GM18868 (cell line): ENCODE data around the gene CRTAP.
"Not testable (repeated sequence)": the region's sequence is repeated elsewhere in the genome, so short reads cannot be mapped to it uniquely, and the experiment has no call there.

Experiments
- ATAC-seq: cut with Tn5 transposase; IDR thresholded peaks from one replicate; pipeline ENCODE4 v1.9.1; 2021; ENCODE audit warnings: mild to moderate bottlenecking, moderate library complexity; ENCODE audit not compliant: unreplicated experiment

Gene CRTAP

GRCh38 chr3:33173103-33173502, 59.3 kb downstream of the CRTAP start:
- no peak for ATAC-seq

DNA sequence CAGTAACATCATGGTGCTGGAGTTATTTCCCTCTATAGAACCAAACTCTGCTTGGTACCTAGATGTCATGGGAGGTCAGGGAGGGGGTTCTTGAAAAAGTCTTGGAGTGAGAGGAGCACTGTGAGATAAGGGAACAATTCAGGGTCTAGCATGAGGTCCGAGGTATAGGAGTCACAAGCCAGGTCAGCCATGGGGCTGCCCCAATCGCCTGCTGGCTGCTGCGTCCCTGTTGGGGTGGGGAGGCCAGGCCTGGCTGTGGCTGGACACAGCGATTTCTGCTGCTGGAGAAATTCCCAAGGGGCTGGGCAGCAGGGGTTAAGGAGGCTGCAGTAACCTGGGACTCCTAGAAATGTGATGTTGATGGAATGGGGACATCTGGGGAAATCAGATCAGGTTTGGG, 59.9 kb downstream of the CRTAP start:
- no peak for ATAC-seq

GRCh38 chr3:33174095-33174494, 60.3 kb downstream of the CRTAP start:
- no peak for ATAC-seq

- ATAC-seq: no peak
Observed at GRCh38 chr3:33174711-33175414, 61.0 kb downstream of the CRTAP start.

- ATAC-seq: no peak
Observed at GRCh38 chr3:33179132-33179531, 65.3 kb downstream of the CRTAP start.

DNA sequence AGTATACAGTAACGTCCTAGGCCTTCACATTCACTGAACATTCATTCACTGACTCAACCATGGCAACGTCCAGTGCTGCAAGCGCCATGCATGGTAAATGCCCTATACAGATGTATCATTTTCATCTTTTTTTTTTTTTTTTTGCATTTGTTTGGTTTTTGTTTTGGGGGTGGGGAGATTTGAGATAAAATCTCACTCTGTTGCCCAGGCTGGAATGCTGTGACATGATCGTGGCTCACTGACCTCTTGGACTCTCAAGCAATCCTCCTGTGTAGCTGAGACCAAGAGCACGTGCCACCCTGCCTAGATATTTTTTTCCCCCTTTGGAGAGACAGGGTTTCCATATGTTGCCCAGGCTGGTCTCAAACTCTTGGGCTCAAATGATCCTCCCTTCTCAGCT, 67.4 kb downstream of the CRTAP start:
- ATAC-seq: no peak

DNA sequence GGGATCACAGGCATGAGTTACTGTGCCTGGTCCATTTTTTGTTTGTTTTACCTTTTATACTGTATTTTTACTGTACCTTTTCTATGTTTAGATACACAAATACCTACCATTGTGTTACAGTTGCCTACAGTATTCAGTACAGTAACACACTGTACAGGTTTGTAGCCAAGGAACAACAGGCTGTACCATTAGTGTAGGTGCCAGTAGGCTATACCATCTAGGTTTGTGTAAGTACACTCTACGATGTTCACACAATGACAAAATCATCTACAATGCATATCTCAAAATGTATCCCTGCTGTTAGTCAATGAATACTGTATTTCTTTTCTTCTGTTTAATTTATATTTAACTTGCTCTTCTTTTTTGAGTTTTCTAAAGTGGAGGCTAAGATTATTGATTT, 67.8 kb downstream of the CRTAP start:
- ATAC-seq: not testable (repeated sequence)

DNA sequence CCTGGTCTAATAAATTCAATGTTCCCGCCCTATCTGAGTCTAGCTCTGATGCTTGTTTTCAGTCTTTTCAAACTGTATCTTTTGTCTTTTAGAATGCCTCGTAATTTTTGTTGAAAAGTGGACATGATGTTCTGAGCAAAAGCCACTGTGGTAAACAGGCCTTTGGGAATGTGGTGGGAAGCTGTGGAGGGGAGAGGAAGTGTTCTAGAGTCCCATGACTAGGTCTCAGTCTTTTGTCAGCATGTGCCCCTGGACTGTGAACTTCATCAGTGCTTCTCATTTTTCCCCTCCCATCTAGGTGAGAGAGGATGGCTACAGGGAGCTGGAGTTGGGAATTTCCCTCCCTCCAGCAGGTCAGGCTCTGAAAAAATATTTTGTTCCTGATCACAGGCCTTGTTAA, 71.0 kb downstream of the CRTAP start:
- ATAC-seq: no peak

DNA sequence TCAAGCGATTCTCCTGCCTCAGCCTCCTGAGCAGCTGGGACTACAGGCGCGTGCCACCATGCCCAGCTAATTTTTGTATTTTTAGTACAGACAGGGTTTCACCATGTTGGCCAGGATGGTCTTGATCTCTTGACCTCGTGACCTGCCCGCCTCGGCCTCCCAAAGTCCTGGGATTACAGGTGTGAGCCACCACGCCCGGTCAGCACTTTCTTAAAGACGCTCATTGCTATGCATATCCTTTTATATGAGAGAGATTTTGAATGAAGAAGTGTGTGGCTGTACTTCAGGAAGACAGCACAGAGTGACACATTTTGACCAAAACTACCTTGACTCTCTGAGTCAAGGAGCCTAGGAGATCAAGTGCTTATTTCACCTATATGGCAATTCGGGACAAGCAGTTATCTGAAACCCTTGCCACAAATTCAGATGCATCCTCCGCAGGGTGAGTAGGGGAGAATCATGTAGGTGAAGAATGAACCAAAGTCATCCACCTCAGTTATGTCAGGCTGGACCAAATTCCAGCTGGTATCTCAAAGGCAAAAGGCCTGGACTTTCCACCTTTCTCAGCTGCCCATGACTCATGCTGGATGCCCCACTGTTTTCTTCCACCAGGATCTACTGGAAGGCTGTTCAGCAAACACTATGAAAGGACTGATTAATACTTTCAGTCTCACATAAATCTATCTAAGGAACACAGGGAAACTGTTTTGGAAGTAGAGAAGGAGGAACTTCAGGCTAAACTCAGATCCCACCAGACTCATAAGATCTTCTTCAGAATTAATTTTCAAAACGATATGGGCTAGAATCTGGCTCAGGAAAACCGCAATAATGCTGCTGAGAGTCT, 72.9 kb downstream of the CRTAP start:
- ATAC-seq: no peak

GRCh38 chr3:33187368-33187634, 73.5 kb downstream of the CRTAP start:
- no peak for ATAC-seq

- no peak for ATAC-seq
Observed at GRCh38 chr3:33194303-33194702, 80.5 kb downstream of the CRTAP start.

GRCh38 chr3:33196538-33196937, 82.7 kb downstream of the CRTAP start:
- ATAC-seq: no peak
